ENCODE measurements around the gene AMPH. TPM values are rescaled to one million over a fixed set of nuclear protein-coding genes. Genes with fewer than 3 reads are reported as not detected.

The AMPH gene
- total RNA-seq, 4 donors from 2014 or later, result 2.8 to 41.2 (median 16.7) TPM

- ATAC-seq (ENCODE audit: low FRiP score) (no peak), DNase-seq (ENCODE audit: low spot score) (no peak)
- no peak for TF ChIP-seq CTCF (IDR thresholded peaks at IDR 0.05)
Measured at GRCh38 chr7:38432080-38432479, 199.1 kb downstream of the AMPH start.

GRCh38 chr7:38429057-38429456 lies 202.1 kb downstream of the AMPH start:
- ATAC-seq (ENCODE audit: low FRiP score), result no peak
- DNase-seq (ENCODE audit: low spot score), result no peak
- no peak for TF ChIP-seq CTCF (IDR thresholded peaks at IDR 0.05)

GRCh38 chr7:38428041-38428440 lies 203.1 kb downstream of the AMPH start:
- no peak for ATAC-seq (ENCODE audit: low FRiP score)
- no peak for TF ChIP-seq CTCF (IDR thresholded peaks at IDR 0.05)
- DNase-seq (ENCODE audit: low spot score), result no peak

- no peak for ATAC-seq (ENCODE audit: low FRiP score)
- TF ChIP-seq CTCF (IDR thresholded peaks at IDR 0.05), result no peak
- DNase-seq (ENCODE audit: low spot score), result no peak
Measured at GRCh38 chr7:38427279-38427955, 203.8 kb downstream of the AMPH start.

- no peak for TF ChIP-seq CTCF (IDR thresholded peaks at IDR 0.05)
- DNase-seq (ENCODE audit: low spot score), result no peak
- ATAC-seq (ENCODE audit: low FRiP score), result no peak
Measured at GRCh38 chr7:38425509-38425908, 205.7 kb downstream of the AMPH start.

GRCh38 chr7:38424750-38425463 lies 206.3 kb downstream of the AMPH start:
- no peak for TF ChIP-seq CTCF (IDR thresholded peaks at IDR 0.05)
- ATAC-seq (ENCODE audit: low FRiP score) (no peak), DNase-seq (ENCODE audit: low spot score) (no peak)

- no peak for ATAC-seq (ENCODE audit: low FRiP score)
- TF ChIP-seq CTCF (IDR thresholded peaks at IDR 0.05), result no peak
- DNase-seq (ENCODE audit: low spot score), result no peak
Measured at GRCh38 chr7:38413784-38414183, 217.4 kb downstream of the AMPH start.

All from omental fat pad (tissue), 4 donors.